HG03378 (cell line): ENCODE measurements around the gene CHD5.

Source experiments
- ATAC-seq: cut with Tn5 transposase; IDR thresholded peaks from one replicate; pipeline ENCODE4 v1.9.1; 2021; ENCODE audit warnings: mild to moderate bottlenecking, moderate library complexity; ENCODE audit not compliant: unreplicated experiment

CHD5 gene

DNA sequence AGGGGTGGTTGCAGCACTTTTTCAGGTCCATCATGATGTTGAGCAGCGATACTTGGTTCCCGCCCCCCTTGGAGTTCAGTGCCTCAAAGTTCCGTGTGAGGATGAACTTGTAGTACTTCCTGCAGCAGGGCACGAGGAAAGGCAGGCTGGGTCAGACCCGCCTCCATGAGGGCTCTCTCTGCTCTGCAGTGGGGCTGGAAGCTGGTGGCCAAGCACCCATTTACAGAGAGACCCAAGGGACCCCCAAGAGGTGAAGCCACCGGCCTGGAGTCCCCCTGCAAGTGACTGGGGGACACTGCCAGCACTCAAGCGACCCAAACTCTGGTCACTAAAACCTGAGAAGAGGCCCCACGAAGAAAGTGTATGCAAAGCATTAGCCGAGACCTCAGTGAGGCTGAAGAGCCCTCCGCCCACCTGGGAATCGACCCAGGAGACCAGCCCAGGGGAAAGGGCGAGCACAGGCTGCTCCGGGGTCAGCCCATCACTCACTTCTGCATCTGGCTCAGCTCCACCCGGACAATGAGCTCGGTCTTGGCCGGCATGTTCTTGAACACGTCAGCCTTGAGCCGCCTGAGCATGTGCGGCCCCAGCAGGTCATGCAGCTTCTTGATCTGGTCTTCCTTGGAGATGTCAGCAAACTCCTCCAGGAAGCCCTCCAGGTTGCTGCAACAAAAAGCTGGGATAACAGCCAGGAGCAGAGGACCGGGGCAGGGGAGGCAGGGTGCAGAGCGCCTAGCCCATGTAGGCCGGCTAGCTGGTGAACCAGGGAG is 45.2 kb downstream of the CHD5 start:
- no peak for ATAC-seq

DNA sequence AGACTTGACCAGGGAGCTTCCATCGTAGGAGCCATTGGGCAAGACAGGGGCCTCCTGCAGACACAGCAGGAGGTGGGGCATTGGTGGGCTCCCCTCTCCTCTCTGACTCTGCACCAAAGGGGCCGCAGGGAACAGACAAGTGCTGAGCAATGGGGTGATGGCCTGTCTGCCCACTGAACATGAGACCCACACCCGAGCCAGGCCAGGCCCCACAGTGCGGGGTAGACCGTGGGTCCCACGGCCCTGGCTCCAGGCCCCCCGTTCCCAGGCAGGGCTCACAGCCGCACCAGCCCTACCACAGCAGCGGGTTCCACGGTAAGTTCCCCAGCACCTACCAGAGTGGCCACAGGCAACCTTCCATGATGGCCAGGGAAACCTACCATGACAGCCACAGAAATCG is 45.9 kb downstream of the CHD5 start:
- ATAC-seq: no peak

DNA sequence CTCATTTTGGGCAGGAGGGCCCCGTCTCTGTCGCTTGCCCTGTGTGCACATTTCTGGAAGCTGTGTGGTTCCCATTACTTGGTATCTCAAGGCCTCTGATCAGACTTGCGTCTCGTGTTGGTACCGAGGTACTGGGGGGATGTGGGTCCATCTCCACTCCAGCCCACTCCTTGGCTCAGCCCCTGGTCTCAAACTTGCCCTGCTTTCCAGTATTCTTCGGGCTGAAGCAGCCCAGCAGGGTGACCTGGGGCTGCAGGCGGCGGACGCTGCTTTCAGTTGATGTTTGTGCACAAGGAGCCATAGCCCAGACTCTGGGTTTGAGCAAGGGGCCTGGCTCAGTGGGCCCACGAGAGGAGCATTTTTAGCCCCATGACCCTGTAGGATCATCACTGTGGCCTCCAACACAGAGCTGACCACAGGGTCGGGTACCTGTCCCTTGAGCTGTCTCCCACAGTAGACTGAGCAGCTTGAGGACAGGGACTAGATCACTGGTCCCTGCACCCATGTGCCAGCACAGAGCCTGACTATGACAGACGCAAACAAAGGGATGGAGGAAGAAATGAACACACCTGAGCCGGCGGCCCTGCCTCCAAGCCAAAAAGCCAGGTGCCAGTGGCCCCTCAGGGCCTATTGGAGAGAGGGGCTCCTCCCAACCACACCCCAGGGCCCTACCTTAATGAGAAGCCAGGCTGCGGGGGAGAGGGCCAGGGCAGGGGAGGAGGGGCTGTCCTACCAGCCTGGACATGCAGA is 46.8 kb downstream of the CHD5 start:
- ATAC-seq: no peak

DNA sequence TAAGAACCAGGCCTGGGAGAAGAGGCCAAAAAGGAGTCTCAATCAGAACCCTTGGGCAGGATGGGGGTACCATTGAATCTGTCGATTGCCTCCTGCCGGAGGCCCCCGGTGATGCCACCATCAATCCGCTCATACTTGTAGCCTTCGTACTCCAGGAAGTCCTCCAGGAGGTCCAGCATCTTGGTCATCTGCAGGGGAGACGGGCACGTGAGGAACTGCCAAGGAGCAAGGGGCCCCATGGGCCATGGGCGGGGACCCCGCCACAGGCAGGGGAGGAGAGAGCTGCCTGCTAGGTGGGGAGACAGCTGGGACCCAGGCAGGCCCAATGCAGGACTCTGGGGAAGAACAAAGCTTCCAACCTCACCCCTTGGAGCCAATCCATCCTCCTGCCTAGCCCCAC is 48.6 kb downstream of the CHD5 start:
- ATAC-seq: no peak

DNA sequence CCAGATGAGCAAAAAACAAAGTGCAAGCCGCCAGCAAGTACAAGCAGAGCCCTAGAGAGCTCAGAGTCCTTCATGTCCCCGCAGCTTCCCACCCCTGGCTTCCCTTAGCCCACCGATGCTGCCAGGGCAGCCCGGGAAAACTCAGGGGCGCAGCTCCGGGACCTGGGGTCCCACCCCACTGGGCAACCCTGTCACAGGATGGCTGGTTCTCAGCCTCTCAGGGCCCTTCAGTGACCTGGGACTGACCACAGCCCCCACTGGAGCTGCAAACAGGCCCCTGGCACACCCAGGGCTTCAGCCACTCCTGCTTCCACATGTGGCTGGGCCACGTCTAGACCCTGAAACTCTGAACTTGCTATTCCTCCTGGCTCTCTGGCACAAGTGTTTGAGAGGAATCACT is 49.5 kb downstream of the CHD5 start:
- no peak for ATAC-seq

DNA sequence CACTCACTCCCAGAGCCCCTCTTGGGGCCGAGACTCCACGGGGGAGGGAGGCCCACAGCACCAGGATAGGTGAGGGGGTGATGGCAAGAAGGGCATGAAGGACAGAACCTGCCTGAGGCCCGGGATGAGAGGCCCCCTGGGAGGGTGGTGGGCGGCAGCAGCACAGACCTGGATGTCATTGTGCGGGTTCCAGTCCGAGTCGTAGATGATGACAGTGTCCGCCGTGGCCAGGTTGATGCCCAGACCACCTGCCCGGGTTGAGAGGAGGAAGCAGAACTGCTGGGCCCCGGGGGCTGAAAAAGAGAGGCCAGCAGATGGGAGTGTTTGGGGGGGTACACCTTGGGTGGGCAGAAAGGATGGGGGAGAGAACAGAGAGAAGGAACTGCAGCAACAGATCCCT is 50.1 kb downstream of the CHD5 start:
- ATAC-seq: no peak

DNA sequence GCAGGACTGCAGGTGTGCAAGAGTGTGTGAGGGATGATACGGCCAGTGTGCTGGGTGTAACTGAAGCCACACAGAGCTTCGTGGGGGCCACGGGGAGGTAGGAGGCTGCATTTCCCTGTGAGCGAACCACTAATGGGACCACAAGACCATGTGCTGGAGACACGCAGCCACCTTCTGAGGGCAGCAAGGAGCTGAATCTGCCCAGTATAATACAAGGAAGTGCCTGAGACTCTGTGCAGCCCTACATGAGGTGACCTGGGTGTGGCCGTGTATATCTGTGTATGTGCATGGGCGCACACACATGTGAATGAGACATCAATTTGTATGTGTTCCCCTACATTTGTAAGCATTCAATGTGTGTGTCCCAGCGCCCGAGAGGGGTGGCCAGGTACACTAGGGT is 50.8 kb downstream of the CHD5 start:
- ATAC-seq: no peak

DNA sequence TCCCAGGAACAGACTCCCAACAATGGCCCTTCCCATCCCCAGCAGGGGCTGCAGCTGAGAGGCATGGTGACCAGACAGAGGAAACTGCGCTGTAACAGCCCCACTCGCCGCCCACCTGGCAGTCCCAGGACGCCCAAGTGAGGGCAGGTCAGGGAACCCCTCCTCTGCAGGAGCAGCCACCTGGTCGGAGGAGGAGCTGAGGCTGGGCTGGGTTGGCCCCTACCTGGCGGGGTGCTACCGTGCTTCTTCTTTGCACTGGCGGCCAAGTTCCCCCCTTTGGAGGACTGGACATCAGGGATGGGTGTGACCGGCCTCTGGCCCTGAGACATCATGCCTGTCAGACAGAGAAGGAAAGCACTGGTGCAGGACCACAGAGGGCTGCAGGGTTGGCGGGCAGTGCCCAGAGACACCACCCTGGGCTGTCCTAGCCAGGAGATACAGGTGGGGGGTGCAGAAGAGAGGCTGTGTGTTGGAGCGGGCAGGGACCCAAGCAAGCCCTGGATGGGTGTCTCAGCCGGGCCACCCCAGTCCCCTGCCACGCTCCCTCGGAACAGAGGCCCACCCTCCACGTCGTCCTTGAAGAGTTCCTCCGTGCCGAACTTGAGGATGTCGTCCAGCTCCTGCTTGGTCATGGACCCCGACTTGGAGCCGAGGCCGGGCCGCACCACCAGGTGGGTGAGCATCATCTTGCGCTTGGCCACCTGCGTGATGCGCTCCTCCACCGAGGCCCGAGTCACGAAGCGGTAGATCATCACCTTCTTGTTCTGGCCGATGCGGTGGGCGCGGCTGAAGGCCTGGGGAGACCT is 51.6 kb downstream of the CHD5 start:
- ATAC-seq: no peak

DNA sequence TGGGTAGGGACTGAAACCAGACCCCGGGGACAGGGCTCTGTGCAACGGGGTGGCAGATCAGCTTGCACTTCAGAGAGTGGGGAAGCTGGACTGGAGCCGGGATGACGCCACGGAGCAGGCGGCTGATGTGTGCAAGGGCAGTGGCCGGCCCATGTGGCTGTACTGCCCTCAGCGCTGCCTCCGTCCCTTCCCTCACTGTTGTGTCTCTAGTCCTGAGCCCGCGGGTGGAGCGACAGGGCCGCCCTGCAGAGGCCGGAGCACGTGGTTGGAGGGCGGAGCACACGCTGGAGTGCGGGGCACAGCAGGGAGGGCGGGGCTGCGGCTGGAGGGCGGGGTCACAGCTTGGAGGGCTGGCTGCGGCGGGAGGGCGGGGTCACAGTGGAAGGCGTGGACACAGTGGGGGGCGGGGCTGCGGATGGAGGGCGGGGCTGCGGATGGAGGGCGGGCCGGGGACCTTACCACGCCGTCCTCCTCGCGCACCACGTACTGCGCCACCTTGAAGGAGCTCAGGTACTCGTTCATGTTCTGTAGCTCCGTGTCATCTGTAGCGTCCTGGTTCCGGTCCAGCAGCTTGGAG is 52.4 kb downstream of the CHD5 start:
- ATAC-seq: no peak

DNA sequence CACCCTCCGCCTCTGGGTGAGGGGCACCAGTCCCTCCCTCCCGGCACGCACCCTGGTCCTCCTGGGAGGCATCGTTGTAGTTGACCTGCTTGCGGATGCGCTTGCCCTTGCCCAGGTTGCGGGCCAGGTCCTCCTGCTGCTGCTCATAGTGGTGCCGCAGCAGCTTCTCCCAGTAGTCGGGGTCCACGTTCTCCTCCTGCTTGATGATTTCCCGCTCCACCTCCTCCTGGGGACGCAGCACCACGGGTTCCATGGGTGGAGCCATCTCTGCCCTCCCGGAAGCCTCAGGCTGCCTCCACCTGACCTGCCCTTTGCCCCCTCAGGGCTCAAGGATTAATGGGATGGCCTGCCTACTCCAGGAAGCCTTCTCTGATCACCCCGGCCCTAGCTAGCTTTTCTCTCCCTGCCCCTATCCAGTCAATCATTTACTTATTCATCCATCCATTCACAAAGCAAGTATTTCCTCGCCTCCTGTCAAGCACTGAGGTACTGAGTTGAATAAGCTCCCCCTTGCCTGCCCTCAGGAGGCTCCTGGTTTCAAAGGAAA is 53.5 kb downstream of the CHD5 start:
- ATAC-seq: no peak

DNA sequence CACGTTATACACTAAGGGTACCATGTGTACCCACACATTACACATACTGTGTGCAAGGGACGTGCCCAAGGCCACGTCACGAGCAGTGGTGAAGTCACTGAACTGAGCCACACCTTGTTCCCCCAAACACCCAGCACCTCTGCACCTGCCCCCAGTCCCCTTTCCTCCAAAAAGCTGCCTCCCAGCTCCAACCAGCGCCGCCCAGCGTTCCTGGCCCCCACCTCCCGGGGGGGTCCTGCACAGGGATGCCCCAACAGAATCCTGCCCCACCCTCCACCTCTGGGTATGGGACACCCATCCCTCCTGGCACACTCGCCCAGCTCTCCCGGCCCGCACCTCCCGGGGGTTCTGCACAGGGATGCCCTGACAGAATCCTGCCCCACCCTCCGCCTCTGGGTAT is 54.1 kb downstream of the CHD5 start:
- no peak for ATAC-seq

DNA sequence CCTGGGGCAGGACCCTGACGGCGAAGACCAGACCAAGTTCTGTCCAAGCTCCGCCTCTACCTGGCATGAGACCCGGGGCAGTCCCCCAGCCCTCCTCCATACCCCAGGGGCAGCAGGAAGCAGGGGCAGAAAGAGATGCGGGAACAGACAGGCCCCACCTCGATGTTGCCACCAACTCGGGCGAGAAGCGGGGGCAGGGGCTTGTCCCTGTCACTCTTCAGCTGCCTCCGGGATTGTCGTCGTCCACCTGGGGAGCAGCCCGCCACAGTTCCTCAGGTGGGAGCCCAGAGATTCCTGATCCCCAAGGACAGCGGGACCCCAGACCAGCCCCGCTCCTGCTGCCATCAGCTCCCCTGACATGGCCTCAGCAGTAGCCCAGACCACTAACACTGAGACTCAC is 54.8 kb downstream of the CHD5 start:
- no peak for ATAC-seq

DNA sequence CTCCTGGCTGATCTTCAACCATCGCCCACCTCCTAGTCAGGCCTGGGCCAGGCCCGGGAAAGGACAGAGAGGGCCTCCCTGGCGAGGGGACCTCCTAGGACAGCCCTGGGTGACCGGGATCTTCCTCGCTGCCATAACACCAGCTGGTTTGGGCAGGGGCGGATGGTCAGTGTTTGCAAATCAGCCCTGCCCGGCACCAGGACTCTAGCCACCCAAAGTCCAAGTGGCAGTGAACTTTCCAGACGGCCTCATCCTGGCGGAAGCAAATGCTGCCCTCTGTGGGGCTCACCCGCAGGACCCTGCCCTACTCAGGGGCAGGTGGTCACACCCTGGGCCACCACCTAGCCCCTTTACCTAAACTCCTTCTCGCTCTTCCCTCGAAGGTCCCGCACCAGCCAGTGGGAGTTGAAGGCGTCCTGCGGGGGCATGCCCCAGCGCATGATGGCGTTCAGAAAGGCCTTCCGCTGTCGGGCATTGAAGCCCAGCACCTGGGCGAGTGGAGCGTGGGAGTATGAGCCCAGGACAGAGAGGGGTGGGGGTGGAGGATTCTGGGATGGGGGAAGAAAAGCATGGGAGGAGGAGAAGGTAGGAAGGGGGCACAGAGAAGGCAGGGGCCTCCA is 55.3 kb downstream of the CHD5 start:
- ATAC-seq: no peak

DNA sequence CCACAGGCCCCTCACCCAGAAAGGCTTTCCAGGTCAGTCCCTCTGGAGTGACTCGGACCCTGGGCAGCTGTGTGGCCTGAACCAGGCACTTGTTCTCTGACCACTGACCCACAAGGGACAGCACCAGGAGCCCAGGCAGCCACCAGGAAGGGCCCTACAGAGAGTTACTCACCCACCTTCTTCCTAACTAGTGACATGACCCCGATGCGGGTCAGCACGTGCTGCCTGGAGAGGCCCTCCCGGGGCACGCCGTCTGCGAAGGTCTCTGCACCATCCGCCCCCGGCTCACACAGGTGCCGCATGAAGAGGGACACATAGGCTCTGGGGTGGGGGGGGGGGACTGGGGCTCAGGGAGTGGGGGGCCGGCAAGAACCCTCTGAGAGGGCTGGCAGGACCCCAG is 55.8 kb downstream of the CHD5 start:
- no peak for ATAC-seq

DNA sequence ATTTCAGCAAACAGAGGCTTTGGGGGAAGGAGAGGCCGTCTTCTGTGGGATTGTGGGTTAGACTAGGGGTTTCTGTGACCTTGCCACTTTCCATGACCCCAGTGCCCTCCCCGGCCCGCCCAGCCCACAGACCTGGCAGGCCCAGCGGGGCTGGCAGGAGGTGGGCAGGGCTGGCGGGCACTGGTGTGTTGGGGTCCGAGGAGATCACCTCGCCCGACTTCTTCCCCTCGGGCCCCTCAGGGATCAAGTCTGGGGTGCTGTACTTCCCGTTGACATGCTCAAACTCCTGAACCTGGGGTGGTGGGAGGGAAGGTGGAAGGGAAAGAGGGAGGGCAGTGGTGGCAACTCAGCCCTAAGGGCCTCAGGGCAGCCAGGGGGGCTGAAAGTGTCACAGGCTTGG is 56.3 kb downstream of the CHD5 start:
- no peak for ATAC-seq

DNA sequence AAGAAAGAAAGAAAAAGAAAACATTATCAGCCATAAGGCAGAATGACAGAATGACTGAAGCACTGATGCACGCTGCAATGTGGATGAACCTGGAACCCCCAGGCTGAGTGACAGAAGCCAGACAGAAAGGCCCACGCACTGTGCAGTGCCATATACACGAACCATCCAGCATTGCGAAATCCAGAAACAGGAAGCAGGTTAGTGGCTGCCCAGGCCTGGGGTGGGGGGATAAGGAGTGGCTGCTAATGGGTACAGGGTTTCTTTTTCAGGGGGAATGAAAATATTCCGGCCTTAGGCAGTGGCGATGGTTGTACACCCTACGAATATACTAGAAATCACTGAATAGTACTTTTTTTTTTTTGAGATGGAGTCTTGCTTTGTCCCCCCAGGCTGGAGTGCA is 57.0 kb downstream of the CHD5 start:
- no peak for ATAC-seq

DNA sequence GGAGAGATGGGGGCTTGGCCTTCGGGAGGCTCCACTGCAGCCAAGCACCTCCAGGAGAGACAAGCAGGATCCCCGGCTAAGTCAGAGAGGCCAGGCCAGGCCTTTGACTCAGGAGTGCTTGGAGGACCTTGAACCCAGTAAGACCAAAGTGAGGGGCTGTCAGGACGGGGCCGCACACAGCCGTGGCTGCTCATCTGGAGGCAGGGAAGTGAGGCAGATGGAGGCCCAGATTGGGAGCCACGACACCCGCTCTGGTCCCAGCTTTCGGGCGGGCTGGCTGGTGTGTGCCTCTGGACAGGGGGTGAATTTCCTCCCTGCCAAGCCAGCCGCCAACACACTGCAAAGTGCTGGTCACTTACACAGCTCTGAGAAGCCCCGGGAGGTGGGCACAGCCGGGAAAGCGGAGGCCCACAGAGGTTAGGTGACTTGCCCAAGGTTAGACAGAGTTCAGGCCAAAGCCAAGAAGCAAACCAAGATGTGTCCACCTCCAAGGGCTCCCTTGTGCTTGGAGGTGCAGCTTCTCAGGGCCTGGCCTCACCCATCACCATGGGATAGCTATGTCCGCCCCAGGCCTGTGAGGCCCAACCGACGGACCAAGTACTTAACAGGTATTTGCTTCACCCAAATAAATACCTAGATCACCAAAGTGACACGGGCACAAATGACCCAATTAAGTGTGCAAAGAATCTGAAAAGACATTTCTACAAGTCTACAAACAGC is 58.3 kb downstream of the CHD5 start:
- ATAC-seq: no peak

DNA sequence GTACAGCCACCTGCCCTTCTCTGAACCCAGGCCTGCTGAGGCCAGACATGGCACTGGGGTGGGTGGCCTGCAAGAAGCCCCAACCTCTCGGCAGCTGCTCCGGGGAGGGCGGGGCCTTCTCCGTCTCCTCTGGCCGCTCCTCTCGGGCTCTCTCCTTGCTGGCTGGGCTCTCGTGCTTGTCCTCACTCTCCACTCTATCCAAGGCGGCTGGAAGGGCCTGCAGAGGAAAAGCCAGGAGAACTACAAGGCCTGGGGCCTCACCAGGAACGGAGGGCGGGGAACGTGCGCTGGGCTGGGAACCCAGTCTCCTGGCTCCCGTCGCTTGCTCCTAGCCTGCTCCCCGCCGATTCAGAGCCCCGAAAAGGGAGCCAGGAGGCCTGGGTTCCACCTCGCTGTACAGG is 59.1 kb downstream of the CHD5 start:
- no peak for ATAC-seq

DNA sequence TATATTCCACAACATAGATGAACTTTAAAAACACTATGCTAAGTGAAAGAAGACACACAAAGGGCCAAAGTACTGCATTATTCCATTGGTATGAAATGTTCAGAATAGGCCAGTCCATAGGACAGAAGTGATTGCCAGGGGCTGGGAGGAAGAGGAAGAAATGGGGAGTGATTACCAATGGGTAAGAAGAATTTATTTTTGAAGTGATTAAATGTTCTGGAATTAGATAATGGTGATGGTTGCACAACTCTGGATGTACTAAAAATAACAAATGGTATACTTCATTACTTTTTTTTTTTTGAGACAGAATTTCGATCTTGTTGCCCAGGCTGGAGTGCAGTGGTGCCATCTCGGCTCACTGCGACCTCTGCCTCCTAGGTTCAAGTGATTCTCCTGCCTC is 61.7 kb downstream of the CHD5 start:
- ATAC-seq: no peak

DNA sequence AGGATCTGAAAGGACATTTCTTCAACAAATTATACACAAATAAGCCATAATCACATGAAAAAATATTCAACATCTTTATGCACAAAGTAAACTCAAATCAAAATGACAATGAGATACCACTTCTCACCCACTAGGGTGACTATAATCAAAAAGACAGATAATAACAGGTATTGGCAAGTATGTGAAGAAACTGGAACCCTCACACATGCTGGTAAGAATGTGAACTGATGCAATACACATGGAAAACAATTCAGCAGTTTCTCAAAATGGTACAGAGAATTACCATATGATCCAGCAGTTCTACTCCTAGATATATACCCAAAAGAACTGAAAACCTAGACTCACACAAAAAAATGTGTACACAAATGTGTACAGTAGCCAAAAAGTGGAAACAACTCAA is 62.5 kb downstream of the CHD5 start:
- no peak for ATAC-seq
